Bone marrow (tissue), 2 donors: ENCODE data around the gene FGFR3.

Experiments
- DNase-seq, 2 donors: peaks; one replicate each; lab custom pipeline; 2025; lab: John Stamatoyannopoulos, UW

Gene FGFR3

GRCh38 chr4:1788254-1788973 is 4.7 kb upstream of the FGFR3 start:
- DNase-seq = no peak

- no peak for DNase-seq
Observed at GRCh38 chr4:1789552-1789951, 3.5 kb upstream of the FGFR3 start.

GRCh38 chr4:1790005-1790404 is 3.1 kb upstream of the FGFR3 start:
- DNase-seq = no peak

GRCh38 chr4:1792158-1792831 is 798 bp upstream of the FGFR3 start:
- DNase-seq = no peak

GRCh38 chr4:1793496-1793840 is 375 bp downstream of the FGFR3 start:
- no peak for DNase-seq

GRCh38 chr4:1793940-1794808 is 1.1 kb downstream of the FGFR3 start:
- no peak for DNase-seq

GRCh38 chr4:1794809-1795298 is 1.8 kb downstream of the FGFR3 start:
- DNase-seq = no peak

- no peak for DNase-seq
Observed at GRCh38 chr4:1795299-1796195, 2.5 kb downstream of the FGFR3 start.

GRCh38 chr4:1796486-1797204 is 3.6 kb downstream of the FGFR3 start:
- no peak for DNase-seq

- no peak for DNase-seq
Observed at GRCh38 chr4:1797298-1797860, 4.3 kb downstream of the FGFR3 start.

GRCh38 chr4:1797861-1798579 is 4.9 kb downstream of the FGFR3 start:
- DNase-seq = no peak

GRCh38 chr4:1798580-1799386 is 5.7 kb downstream of the FGFR3 start:
- DNase-seq = no peak

GRCh38 chr4:1799387-1800375 is 6.6 kb downstream of the FGFR3 start:
- DNase-seq = no peak

- no peak for DNase-seq
Observed at GRCh38 chr4:1800805-1801204, 7.7 kb downstream of the FGFR3 start.

GRCh38 chr4:1801286-1801958 is 8.3 kb downstream of the FGFR3 start:
- DNase-seq = no peak

- no peak for DNase-seq
Observed at GRCh38 chr4:1802151-1802715, 9.1 kb downstream of the FGFR3 start.
